Activated naive CD4-positive, alpha-beta T cell treated with anti-CD3 and anti-CD28 coated beads, Interleukin-2, amount 50 U/mL, for 72 hours (primary cell): Measurements from ENCODE around the gene HELLS. TPM values are rescaled to one million over a fixed set of nuclear protein-coding genes. Genes with fewer than 3 reads are reported as not detected.
"Not testable (repeated sequence)": the region's sequence is repeated elsewhere in the genome, so short reads cannot be mapped to it uniquely, and the experiment has no call there.

ENCODE experiments used
- ATAC-seq, 2 donors: fragments of 150-1000 bp; cut with Tn5 transposase; 2 replicates each; pipeline ENCODE4 v1.10.0; 2021; ENCODE audit warnings: mild to moderate bottlenecking in 2 of 2, moderate library complexity in 2 of 2
- DNase-seq, 2 donors: peaks; one replicate each; pipeline ENCODE4 v3.0.0; 2021 to 2022; ENCODE audit warnings: low spot score in 2 of 2
- H3K27ac Mint-ChIP-seq, 2 donors: one replicate each; pipeline ENCODE4 v1.8.0; 2022; ENCODE audit warnings: mild to moderate bottlenecking in 2 of 2, mixed read lengths in 2 of 2
- H3K36me3 Mint-ChIP-seq, 2 donors: one replicate each; pipeline ENCODE4 v1.8.0; 2022; ENCODE audit warnings: mixed read lengths in 2 of 2
- H3K9me3 Mint-ChIP-seq, 2 donors: one replicate each; pipeline ENCODE4 v1.8.0; 2022; ENCODE audit warnings: mixed read lengths in 2 of 2
- total RNA-seq, 2 donors: library from RNA; stranded (reverse); gene quantifications; one replicate each; pipeline ENCODE4 v1.2.3, GENCODE V29; 2022

Gene HELLS
- 100 to 1,000 TPM; 144 to 161 TPM for total RNA-seq

DNA sequence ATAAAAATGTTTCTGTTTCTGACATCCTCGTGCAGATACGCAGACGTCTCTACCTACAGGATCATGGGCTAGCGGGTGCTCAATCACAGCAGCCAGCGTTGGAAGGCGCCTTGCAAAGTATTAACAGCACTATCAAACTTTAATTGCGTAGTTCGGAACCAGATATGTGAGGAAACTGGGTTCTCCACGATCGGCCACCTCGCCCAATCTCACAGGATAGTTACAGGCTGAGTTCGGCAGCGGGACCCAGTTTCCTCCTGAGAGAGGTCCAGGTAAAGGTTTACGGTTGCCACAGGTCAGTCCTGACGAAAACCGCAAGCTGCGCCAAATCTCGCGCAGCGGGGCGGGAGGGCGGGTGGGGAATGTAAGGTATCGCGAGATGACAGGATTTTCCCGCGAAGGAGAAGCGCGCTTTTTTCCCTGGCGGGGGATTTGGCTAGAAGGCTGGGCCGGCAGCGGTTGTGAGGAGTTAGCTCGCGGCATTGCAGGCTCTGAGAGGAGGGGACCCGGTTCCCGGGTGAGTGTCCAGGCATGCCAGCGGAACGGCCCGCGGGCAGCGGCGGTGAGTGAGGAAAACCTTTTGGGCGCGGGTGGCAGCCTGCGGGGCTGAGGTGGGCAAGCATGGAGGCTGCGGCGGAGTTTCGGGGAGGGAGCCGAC lies at the start of gene HELLS:
HELLS (plus strand) TSS at position 398 of the 658 bp plus-strand sequence; CDS start at position 532, 134 bp downstream.
- peak; percentile 75 to 83 for DNase-seq
- Mint-ChIP-seq H3K36me3 (peaks cover 29 to 32% of the 10 kb centered on the region in 2 donors), H3K9me3 (no peaks in the 10 kb centered on the region), H3K27ac (peak within 1 kb of the TSS; percentile 93 to 100)
- ATAC-seq = peak; percentile 82 to 86

DNA sequence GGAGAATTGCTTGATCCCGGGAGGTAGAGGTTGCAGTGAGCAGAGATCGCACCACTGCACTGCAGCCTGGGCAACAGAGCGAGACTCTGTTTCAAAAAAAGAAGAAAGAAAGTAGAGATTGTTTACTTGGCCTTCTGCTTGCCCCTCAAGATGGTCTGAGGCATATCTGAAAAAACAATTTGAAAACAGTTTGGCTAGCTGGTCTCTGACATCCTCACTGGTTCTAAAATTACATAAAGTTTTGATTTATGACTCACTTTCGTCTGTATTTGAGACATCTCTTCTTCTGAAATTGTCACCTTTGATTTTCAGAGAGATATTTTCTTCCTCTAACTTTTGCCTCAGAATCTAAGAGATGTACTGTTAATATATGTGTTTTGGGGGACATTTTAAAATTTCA lies 49.6 kb upstream of the HELLS start:
- ATAC-seq = no peak

DNA sequence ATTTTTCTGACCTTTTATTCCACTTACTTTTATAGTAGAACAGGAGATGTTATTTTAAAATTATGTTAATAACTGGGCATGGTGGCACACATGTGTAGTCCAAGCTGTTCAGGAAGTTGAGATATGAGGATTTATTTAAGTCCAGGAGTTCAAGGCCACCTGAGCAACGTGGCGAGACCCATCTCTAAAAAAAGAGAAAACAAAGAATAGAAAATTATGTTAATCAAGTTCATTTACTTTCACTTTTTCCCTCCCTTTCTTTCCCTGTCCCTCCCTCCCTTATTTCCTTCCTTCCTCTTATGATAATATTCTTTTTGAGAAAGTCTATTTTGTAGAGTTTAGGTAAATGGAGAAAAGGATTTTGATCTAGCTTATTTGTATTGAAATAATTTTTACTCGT lies 48.9 kb upstream of the HELLS start:
- Mint-ChIP-seq H3K9me3 (no peaks in the 10 kb centered on the region), H3K36me3 (no peaks in the 10 kb centered on the region), H3K27ac (no peak overlapping the region)
- DNase-seq (no peak), ATAC-seq (no peak)

More for the DNA sequence above, 49.6 kb upstream of the HELLS start:
- Mint-ChIP-seq H3K9me3 (no peaks in the 10 kb centered on the region), H3K27ac (no peak overlapping the region), H3K36me3 (no peaks in the 10 kb centered on the region)
- no peak for DNase-seq

DNA sequence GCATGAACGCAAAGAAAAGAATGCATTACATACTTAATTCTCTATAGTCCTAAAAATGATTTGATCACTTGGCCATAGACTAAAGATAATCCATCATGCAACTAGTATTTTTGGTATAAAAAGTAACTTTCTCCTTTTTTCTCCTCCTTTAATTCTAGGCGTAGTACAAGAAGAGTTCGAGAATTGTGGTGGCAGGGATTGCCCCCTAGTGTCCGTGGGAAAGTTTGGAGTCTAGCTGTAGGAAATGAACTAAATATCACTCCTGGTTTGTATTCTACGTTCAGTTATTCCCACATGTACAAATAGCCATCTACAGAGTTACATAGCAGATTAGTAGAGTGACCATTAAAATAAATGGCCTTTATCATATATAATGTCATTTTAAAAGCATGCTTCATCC lies 45.5 kb upstream of the HELLS start:
- no peaks in the 10 kb centered on the region for H3K36me3 Mint-ChIP-seq
- ATAC-seq (no peak), DNase-seq (no peak)
- no peak overlapping the region for H3K27ac Mint-ChIP-seq
- no peaks in the 10 kb centered on the region for H3K9me3 Mint-ChIP-seq

DNA sequence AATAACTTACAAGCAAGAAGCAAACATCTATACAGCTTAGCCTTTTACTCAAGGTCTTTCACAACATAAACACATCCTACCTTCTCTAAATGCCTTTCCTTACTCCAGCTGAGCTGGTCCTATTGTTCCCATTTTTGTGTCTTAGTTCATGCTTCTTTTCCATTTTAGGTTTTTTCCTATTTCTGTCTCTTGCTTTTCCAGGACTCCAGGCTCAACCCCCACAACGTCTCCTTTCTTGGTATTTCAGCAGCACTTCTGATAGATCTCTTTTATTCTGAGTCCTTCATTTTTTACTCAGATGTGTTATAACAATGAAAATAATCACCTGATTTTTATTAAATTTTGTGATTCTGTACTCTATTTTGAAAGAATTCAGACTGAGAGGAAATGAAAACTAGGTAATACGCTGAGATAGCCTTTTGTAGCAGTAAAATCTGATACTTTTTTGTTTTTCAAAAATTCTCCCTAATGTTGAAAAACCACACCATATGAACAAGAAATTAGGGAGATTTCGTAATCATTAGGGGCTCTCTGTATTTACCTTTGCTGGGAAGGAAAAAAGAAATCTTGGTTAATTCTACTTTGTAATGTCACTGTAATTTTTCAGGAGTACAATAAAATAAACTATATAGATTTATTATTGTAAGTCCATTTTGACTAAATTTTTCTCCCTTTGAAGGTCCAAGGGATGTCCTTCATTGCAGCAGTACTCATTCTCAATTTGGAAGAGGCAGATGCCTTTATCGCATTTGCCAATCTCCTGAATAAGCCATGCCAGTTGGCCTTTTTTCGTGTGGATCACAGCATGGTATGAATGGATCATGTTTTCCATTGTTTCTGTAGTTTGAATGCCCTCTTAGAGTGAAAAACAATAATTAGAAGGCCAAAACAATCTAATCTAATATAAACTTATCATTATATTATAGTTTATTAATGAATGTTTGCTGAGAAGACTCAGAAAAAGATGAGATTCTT lies 24.0 kb upstream of the HELLS start:
- ATAC-seq = no peak

DNA sequence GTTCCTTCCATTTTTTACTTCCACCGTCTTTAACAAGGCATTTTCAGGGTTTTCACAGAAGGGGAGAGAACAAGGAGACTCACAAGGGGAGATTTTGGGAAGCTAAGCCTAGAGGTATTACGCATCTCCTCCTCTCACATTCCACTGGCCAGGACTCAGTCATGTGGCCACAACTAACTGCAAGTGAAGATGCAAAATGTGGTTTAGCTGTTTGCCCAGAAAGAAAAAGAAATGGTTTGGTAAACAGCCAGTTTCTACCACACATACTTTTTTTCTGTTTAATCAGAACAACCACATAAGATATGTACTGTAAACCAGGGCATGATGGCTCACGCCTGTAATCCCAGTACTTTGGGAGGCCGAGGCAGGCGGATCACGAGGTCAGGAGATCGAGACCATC lies 21.4 kb upstream of the HELLS start:
- Mint-ChIP-seq H3K36me3 (no peaks in the 10 kb centered on the region), H3K27ac (no peak overlapping the region), H3K9me3 (no peaks in the 10 kb centered on the region)
- ATAC-seq (no peak), DNase-seq (no peak)

More for the DNA sequence above, 24.0 kb upstream of the HELLS start:
- no peaks in the 10 kb centered on the region for H3K9me3 Mint-ChIP-seq
- H3K27ac Mint-ChIP-seq = no peak overlapping the region
- no peaks in the 10 kb centered on the region for H3K36me3 Mint-ChIP-seq
- no peak for DNase-seq

DNA sequence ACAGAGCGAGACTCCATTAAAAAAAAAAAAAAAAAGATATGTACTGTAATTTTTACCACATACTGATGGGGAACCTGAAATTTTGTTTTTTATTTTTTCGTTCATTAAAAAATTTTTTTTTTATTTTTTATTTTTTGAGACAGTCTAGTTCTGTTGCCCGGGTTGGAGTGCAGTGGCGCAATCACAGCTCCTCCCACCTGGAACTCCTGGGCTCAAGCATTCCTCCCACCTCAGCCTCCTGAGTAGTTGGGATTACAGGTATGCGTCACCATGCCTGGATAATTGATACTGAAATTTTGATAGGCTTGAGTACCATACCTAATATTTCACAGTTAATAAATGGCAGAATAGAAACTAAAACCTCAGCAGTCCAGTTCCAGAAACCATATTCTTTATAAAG lies 20.9 kb upstream of the HELLS start:
- ATAC-seq (no peak), DNase-seq (no peak)
- Mint-ChIP-seq H3K27ac (no peak overlapping the region), H3K9me3 (no peaks in the 10 kb centered on the region), H3K36me3 (no peaks in the 10 kb centered on the region)

DNA sequence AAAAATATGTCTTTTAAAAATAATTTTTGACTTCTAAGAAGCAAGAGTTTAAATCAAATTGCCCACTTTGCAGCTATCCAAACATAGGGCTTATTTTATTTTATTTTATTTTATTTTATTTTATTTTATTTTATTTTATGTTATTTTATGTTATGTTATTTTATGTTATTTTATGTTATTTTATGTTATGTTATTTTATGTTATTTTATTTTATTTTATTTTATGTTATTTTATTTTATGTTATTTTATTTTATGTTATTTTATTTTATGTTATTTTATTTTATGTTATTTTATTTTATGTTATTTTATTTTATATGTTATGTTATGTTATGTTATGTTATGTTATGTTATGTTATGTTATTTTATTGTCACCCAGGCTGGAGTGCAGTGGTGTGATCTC lies 14.0 kb upstream of the HELLS start:
- H3K27ac Mint-ChIP-seq, DNase-seq, H3K9me3 Mint-ChIP-seq, ATAC-seq, H3K36me3 Mint-ChIP-seq: not testable (repeated sequence)

DNA sequence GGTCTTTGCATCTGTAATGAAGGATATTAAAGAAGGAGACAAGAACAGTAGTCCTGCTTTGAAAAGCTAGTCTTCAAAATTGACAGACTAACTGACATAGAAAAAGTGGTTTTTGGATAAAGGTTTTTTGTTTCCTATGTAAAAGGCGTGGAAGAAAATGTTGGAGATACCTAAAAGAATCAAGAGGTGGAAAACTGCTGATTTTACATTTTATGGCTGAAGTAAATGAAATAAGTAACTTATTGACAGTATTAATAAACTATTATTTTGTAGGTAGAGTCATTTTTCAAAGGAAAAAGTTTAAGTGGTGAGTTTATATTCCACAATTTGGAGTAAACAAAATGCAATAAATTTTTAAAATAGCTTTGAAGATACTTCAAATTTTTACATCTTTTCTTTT lies 12.6 kb upstream of the HELLS start:
- ATAC-seq = no peak
- no peak overlapping the region for H3K27ac Mint-ChIP-seq
- H3K36me3 Mint-ChIP-seq = no peaks in the 10 kb centered on the region
- H3K9me3 Mint-ChIP-seq = no peaks in the 10 kb centered on the region
- no peak for DNase-seq

DNA sequence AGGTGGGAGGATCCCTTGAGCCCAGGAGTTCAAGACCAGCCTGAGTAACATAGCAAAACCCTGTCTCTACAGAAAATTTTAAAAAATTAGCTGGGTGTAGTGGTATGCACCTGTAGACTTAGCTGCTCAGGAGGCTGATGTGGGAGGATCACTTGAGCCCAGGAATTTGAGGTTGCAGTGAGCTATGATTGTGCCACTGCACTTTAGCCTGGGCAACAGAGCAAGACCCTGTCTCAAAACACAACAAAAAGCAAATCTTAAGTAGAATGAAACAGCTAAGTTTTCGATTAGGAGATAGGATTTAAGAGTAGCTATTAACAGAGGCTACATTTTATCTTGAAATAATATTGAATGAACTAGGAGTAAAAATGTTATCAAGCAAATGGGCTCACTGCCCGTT lies 3.3 kb upstream of the HELLS start:
- ATAC-seq, H3K9me3 Mint-ChIP-seq, DNase-seq, H3K27ac Mint-ChIP-seq: not testable (repeated sequence)
- H3K36me3 Mint-ChIP-seq = peaks cover 21 to 23% of the 10 kb centered on the region in 2 donors

DNA sequence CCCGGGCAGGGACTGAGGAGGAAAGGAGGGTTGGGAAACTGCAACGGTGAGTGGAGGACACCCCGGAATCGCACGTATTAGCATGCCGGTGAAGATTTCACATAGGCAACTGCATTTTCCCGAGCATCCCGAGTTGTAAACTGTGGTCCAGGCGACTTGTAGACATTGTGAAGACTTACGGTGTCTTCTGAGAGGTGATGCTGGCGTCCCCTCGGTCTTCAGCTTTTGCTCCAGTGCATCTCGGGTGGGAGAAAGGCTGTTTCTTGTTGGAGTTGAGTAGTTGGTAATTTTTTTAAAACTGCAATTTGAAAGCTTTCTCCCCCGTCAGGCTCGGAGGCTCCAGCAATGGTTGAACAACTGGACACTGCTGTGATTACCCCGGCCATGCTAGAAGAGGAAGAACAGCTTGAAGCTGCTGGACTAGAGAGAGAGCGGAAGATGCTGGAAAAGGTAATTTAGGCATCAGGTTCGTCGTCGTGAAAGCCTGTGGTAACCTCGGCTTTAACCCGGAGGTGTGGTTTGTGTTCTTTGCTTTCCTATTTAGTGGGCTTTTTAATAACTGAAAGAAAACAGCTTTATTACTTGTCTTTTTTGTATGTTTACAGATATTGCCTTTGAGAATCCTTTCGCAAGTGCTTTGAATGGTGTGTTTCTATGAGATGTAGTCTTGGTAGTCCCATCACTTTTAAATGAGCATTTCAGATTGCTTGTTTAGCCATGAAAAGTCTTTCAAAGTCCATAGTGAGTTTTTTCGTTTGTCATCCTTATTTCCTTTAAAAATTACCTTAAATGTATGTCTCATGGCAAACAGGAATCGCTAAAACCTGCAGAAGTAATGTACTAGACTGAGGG lies 687 bp downstream of the HELLS start:
- H3K27ac Mint-ChIP-seq = peak overlapping the region; percentile 93 to 100
- no peaks in the 10 kb centered on the region for H3K9me3 Mint-ChIP-seq
- peak in 1 of 2 donors; percentile 5 for DNase-seq
- H3K36me3 Mint-ChIP-seq = peaks cover 29 to 32% of the 10 kb centered on the region in 2 donors
- ATAC-seq = peak in 1 of 2 donors; percentile 10

DNA sequence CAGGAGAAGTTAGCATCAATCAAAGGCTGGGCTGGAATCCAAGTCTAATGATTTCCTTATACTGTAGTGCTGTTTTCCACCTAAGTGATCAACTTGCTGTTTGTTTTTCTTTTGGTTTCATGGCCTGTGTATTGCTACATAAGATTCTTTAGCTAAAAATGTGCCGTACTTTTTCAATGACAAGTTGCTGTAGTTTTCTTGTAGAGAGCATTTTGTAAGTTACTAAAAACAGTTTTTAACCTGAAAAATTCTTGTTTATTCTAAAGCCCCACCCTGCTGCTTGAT lies 1.3 kb downstream of the HELLS start:
- H3K36me3 Mint-ChIP-seq = peaks cover 29 to 32% of the 10 kb centered on the region in 2 donors
- DNase-seq = no peak
- no peaks in the 10 kb centered on the region for H3K9me3 Mint-ChIP-seq
- no peak for ATAC-seq
- peak overlapping the region in 1 of 2 donors; percentile 93 for H3K27ac Mint-ChIP-seq

DNA sequence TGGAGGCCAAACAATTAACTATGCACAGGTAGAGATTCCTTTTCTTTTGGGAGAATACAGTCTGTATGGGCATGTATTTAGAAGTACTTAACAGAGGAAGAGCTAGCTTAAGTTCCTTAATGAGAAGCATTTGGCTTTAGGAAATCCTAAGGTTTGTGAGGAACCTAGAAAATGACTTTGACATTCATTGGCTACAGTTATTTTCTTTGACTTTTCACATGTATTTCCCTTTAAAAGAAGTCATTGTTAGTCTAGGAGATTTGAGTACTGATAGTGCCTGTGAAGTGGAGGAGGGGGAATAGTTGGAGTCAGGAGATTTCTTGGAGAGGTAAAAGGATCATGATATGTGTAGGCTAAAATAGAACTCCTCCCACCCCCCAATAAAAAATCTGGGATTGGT lies 3.6 kb downstream of the HELLS start:
- DNase-seq = no peak
- no peak overlapping the region for H3K27ac Mint-ChIP-seq
- no peak for ATAC-seq

DNA sequence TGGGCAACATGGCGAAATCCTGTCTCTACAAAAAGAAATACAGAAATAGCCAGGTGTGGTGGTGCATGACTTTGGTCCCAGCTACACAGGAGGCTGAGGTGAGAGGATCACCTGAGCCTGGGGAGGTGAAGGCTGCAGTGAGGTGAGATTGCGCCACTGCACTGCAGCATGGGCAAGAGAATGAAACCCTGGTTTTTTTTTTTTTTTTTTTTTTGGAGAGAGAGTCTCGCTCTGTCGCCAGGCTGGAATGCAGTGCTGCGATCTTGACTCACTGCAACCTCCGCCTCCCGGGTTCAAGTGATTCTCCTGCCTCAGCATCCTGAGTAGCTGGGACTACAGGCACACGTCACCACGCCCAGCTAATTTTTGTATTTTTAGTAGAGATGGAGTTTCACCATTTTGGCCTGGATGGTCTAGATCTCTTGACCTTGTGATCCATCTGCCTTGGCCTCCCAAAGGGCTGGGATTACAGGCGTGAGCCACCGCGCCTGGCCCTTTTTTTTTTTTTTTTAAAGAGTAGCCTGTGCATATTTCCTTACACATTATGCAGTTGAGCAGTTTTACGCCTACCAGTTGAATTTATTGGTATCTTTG lies 22.2 kb downstream of the HELLS start:
- DNase-seq = not testable (repeated sequence)

More for the DNA sequence above, 3.6 kb downstream of the HELLS start:
- Mint-ChIP-seq H3K9me3 (no peaks in the 10 kb centered on the region), H3K36me3 (peaks cover 29 to 41% of the 10 kb centered on the region in 2 donors)

DNA sequence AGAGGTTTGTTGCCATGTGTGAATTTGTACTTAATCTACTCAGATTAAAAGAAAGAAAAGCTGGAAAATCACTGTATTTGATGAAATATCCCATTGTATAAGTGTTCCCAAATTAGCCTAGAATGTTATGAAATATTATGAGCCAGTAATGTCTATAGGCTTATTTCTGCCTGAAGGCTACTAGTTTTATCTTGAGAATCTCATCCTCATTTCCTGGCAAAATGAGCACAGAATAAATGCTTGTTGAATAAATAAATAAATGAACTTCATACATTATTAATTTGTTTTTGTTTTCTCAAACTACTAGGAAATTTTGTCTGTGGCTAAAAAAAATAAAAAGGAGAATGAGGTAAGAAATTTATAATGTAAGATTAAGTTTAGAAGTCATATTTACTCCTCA lies 25.5 kb downstream of the HELLS start:
- Mint-ChIP-seq H3K27ac (no peak overlapping the region), H3K36me3 (peaks cover 14 to 42% of the 10 kb centered on the region in 2 donors), H3K9me3 (no peaks in the 10 kb centered on the region)
- ATAC-seq (no peak), DNase-seq (no peak)

More for the DNA sequence above, 22.2 kb downstream of the HELLS start:
- H3K36me3 Mint-ChIP-seq = peaks cover 16 to 33% of the 10 kb centered on the region in 2 donors
- H3K27ac Mint-ChIP-seq, H3K9me3 Mint-ChIP-seq, ATAC-seq: not testable (repeated sequence)

DNA sequence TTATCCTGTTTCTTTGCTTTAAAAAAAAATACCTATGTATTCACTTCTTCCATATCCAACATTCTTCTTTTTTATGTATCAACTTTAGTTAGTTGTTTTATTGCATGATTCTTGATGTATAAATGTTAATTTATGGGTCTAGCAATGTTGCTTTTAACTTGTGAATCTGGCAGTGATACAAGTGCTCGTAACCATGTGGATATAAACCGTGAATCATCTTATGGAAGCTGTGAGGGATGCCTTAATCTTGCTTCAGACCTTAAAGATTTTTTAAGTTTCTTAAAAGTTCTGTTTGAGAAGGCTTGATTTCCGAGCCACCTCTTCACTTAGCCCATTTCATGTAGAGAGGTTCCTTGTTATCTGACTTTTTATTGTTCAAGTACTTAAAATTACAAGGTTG lies 25.9 kb downstream of the HELLS start:
- peaks cover 16 to 39% of the 10 kb centered on the region in 2 donors for H3K36me3 Mint-ChIP-seq
- H3K9me3 Mint-ChIP-seq = no peaks in the 10 kb centered on the region
- ATAC-seq = no peak
- no peak overlapping the region for H3K27ac Mint-ChIP-seq
- DNase-seq = no peak
